Activated CD4-positive, alpha-beta T cell treated with anti-CD3 and anti-CD28 coated beads, Interleukin-2, amount 10 ng/mL, durations not matched to agents 7 days and 5 days (primary cell): ENCODE measurements around the gene UBXN7. TPM values are rescaled to one million over a fixed set of nuclear protein-coding genes. Genes with fewer than 3 reads are reported as not detected.
A peak's percentile ranks its signal among the peaks of the same experiment; 100 is the strongest.
"Not testable (repeated sequence)": the region's sequence is repeated elsewhere in the genome, so short reads cannot be mapped to it uniquely, and the experiment has no call there.

ENCODE experiments used
- CTCF ChIA-PET: fragments of 350-600 bp; sonication (Branson Sonifier 250); formaldehyde crosslinking; loops from one replicate; lab custom pipeline; 2021; ENCODE audit warnings: antibody characterized with exemption; lab: Charles Lee
- POLR2A ChIA-PET: fragments of 350-600 bp; sonication (Branson Sonifier 250); formaldehyde crosslinking; loops from one replicate; lab custom pipeline; 2021; ENCODE audit warnings: antibody characterized with exemption; lab: Charles Lee
- DNase-seq: peaks from one replicate; pipeline ENCODE4 v3.0.0-alpha.2; 2020
- H3K27ac Mint-ChIP-seq: one replicate; pipeline ENCODE4 v1.8.0; 2021; ENCODE audit warnings: mild to moderate bottlenecking, moderate library complexity, mixed read lengths
- H3K27me3 Mint-ChIP-seq: one replicate; pipeline ENCODE4 v1.8.0; 2021; ENCODE audit warnings: mixed read lengths
- H3K36me3 Mint-ChIP-seq: one replicate; pipeline ENCODE4 v1.8.0; 2021; ENCODE audit warnings: low read depth, mixed read lengths
- H3K4me1 Mint-ChIP-seq: one replicate; pipeline ENCODE4 v1.8.0; 2021; ENCODE audit warnings: mixed read lengths
- H3K4me3 Mint-ChIP-seq: one replicate; pipeline ENCODE4 v1.8.0; 2021; ENCODE audit warnings: mild to moderate bottlenecking, moderate library complexity, mixed read lengths
- H3K9me3 Mint-ChIP-seq: one replicate; pipeline ENCODE4 v1.8.0; 2021; ENCODE audit warnings: mixed read lengths
- total RNA-seq, 2 experiments: library from RNA; stranded (reverse); gene quantifications; one replicate each; pipeline ENCODE4 v1.2.3, GENCODE V29; 2021

Gene UBXN7
- total RNA-seq, 2 experiments from 2014 or later: 54.4 to 64.8 TPM

DNA sequence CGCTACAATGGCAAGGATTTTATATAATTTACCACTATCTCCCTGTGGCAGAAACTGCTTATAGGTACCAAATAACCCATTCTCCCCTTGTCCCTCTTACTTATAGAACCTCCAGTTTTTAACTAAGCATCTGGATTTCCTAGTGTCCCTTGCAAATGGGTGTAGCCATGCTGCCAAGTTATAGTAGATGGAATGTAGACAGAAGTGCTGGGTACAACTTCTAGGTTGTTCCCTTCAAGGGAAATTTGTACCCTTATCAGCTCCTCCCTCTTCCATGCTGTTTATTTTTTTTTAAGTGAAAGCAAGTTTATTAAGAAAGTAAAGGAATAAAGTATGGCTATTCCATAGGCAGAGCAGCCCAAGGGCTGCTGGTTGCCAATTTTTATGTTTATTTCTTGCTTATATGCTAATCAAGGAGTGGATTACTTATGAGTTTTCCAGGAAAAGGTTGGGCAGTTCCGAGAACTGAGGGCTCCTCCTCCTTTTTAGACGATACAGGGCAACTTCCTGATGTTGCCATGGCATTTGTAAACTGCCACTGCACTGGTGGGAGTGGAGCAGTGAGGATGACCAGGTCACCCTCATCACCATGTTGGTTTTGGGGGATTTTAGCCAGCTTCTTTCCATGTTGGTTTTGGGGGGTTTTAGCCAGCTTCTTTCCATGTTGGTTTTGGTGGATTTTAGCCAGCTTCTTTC lies 53.9 kb downstream of the UBXN7 start:
- ChIA-PET CTCF (interaction anchor here (0.6 to 0.9 kb wide), 2 partner anchors 17 to 49 kb away, joined by 3 read pairs; no protein-coding TSS in a partner anchor), POLR2A (no interaction called here)
- peaks cover 12% of the 10 kb centered on the region for H3K4me1 Mint-ChIP-seq
- peaks cover 44% of the 10 kb centered on the region for H3K36me3 Mint-ChIP-seq
- H3K27ac Mint-ChIP-seq: no peak overlapping the region
- H3K27me3 Mint-ChIP-seq: no peaks in the 10 kb centered on the region
- H3K9me3 Mint-ChIP-seq: peaks cover 7% of the 10 kb centered on the region
- H3K4me3 Mint-ChIP-seq: no peak overlapping the region
- peak; percentile 38 for DNase-seq

DNA sequence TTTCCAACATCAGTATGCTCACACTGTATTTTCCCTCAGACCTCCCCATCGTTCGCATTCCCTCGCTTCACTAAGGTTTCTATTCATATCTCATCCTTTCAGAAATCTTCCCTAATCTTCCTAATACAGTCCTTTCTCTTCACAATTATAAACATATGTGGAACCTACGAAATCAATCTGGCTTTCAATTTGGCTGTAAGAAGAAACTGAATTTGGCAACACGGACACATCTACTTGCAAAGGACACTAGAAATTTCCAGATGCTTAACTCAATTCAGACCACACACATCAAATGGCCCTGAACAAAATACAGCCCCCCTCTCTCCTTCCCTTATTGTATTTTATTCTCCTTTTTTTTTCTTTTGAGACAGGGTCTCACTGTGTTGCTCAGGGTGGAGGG lies 54.9 kb downstream of the UBXN7 start:
- H3K9me3 Mint-ChIP-seq: peaks cover 6% of the 10 kb centered on the region
- ChIA-PET POLR2A (no interaction called here), CTCF (interaction anchor here (0.8 kb wide), 1 partner anchor 10 kb away, joined by 3 read pairs; no protein-coding TSS in a partner anchor)
- no peak for DNase-seq
- peak overlapping the region; percentile 10 for H3K27ac Mint-ChIP-seq
- H3K36me3 Mint-ChIP-seq: peaks cover 36% of the 10 kb centered on the region
- H3K4me3 Mint-ChIP-seq: no peak overlapping the region
- H3K27me3 Mint-ChIP-seq: no peaks in the 10 kb centered on the region
- H3K4me1 Mint-ChIP-seq: peaks cover 12% of the 10 kb centered on the region

- Mint-ChIP-seq H3K36me3 (peaks cover 33% of the 10 kb centered on the region), H3K27me3 (no peaks in the 10 kb centered on the region), H3K4me1 (no peaks in the 10 kb centered on the region), H3K9me3 (no peaks in the 10 kb centered on the region), H3K27ac (no peak overlapping the region), H3K4me3 (no peak overlapping the region)
- DNase-seq: no peak
- CTCF ChIA-PET: interaction anchor here (0.6 to 1.0 kb wide), 4 partner anchors 58 to 293 kb away, joined by 3 to 6 read pairs (median 3); no protein-coding TSS in a partner anchor
- POLR2A ChIA-PET: interaction anchor here (0.6 kb wide), 1 partner anchor 67 kb away, joined by 4 read pairs; no protein-coding TSS in a partner anchor
Observed at GRCh38 chr3:196365736-196366135, 66.5 kb downstream of the UBXN7 start.

DNA sequence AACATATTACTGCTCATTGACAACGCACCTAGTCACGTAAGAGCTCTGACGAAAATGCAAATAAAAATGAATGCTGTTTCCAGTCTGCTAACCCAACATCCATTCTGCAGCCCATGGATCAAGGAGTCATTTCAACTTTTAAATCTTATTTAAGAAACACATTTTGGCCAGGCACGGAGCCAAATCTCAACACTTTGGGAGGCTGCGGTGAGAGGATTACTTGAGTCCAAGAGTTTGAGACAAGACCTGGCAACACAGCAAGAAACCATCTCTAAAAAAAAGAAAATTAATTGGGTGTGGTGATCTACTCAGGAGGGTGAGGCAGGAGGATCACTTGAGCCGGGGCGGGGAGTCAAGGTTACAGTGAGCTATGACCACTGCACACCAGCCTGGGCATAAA lies 71.6 kb downstream of the UBXN7 start:
- Mint-ChIP-seq H3K4me1 (peaks cover 14% of the 10 kb centered on the region), H3K4me3 (no peak overlapping the region), H3K36me3 (peaks cover 51% of the 10 kb centered on the region), H3K27ac (no peak overlapping the region), H3K9me3 (no peaks in the 10 kb centered on the region), H3K27me3 (no peaks in the 10 kb centered on the region)
- ChIA-PET CTCF (interaction anchor here (0.9 to 1.4 kb wide), 3 partner anchors 16 to 169 kb away, joined by 3 to 4 read pairs (median 3); no protein-coding TSS in a partner anchor), POLR2A (no interaction called here)
- no peak for DNase-seq

- Mint-ChIP-seq H3K4me1 (peaks cover 14% of the 10 kb centered on the region), H3K27ac (peak overlapping the region; percentile 9), H3K36me3 (peaks cover 56% of the 10 kb centered on the region)
- H3K27me3 Mint-ChIP-seq, POLR2A ChIA-PET, H3K4me3 Mint-ChIP-seq, DNase-seq, H3K9me3 Mint-ChIP-seq: not testable (repeated sequence)
- CTCF ChIA-PET: interaction anchor here (0.6 to 1.1 kb wide), 2 partner anchors 113 to 368 kb away, joined by 3 to 4 read pairs; no protein-coding TSS in a partner anchor
Observed at GRCh38 chr3:196358540-196358939, 73.7 kb downstream of the UBXN7 start.

- peaks cover 56% of the 10 kb centered on the region for H3K36me3 Mint-ChIP-seq
- H3K4me3 Mint-ChIP-seq: no peak overlapping the region
- H3K4me1 Mint-ChIP-seq: peaks cover 14% of the 10 kb centered on the region
- no peaks in the 10 kb centered on the region for H3K27me3 Mint-ChIP-seq
- peak overlapping the region; percentile 63 for H3K27ac Mint-ChIP-seq
- ChIA-PET POLR2A (no interaction called here), CTCF (interaction anchor here (0.6 kb wide), 2 partner anchors 368 to 1065 kb away, joined by 3 to 4 read pairs; no protein-coding TSS in a partner anchor)
- H3K9me3 Mint-ChIP-seq: no peaks in the 10 kb centered on the region
- DNase-seq: peak; percentile 12
Observed at GRCh38 chr3:196357905-196358304, 74.3 kb downstream of the UBXN7 start.

DNA sequence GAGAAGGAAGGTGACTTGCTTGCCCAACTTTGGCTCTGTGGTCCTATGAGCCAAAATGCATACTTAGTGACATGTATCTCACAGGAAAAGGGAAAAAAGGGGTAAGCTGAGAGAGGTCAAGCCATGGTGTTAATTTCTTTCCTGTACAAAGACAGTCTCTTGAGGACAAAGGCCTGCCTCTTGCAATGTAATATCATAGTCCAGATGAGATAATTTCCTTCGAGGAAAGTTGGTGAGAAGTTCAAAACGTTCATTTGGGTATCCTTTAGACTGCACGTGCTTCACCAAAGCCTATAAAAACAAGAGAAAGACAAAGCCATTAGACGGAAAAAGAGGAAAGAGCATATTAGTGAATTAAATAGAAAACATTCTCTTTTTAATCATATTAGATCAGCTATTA lies 75.7 kb downstream of the UBXN7 start:
- ChIA-PET CTCF (no interaction called here), POLR2A (no interaction called here)
- Mint-ChIP-seq H3K9me3 (no peaks in the 10 kb centered on the region), H3K36me3 (peaks cover 49% of the 10 kb centered on the region), H3K4me1 (peaks cover 14% of the 10 kb centered on the region), H3K4me3 (no peak overlapping the region), H3K27ac (no peak overlapping the region), H3K27me3 (no peaks in the 10 kb centered on the region)
- no peak for DNase-seq

DNA sequence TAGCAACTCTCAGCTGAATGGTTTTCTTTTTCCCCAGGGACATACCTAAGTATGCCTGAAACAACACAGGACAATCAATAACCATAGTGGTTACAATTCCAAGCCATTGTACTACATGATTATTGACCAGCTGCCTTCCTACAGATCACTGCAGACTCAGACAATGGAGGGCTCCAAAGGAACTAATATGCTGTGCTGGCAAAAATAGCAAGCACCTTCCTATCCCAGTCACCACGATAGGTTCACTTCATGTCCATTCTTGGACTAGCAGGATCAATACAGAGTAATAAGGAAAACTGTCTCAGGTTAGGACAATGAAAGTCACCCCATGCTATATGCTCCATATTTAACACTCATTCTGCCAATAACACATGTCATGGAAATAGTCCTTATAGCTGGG lies 76.6 kb downstream of the UBXN7 start:
- DNase-seq: no peak
- Mint-ChIP-seq H3K4me1 (peaks cover 14% of the 10 kb centered on the region), H3K27ac (no peak overlapping the region), H3K9me3 (no peaks in the 10 kb centered on the region), H3K4me3 (no peak overlapping the region), H3K27me3 (no peaks in the 10 kb centered on the region), H3K36me3 (peaks cover 42% of the 10 kb centered on the region)
- ChIA-PET POLR2A (no interaction called here), CTCF (no interaction called here)

GRCh38 chr3:196354132-196354531 lies 78.1 kb downstream of the UBXN7 start:
- H3K4me3 Mint-ChIP-seq: no peak overlapping the region
- peaks cover 32% of the 10 kb centered on the region for H3K36me3 Mint-ChIP-seq
- DNase-seq: no peak
- H3K27me3 Mint-ChIP-seq: no peaks in the 10 kb centered on the region
- H3K4me1 Mint-ChIP-seq: peaks cover 11% of the 10 kb centered on the region
- no peak overlapping the region for H3K27ac Mint-ChIP-seq
- CTCF ChIA-PET: interaction anchor here (0.7 to 0.9 kb wide), 2 partner anchors 9 to 34 kb away, joined by 3 to 4 read pairs; no protein-coding TSS in a partner anchor
- H3K9me3 Mint-ChIP-seq: no peaks in the 10 kb centered on the region
- POLR2A ChIA-PET: no interaction called here

GRCh38 chr3:196351541-196351940 lies 80.7 kb downstream of the UBXN7 start:
- no peak overlapping the region for H3K4me3 Mint-ChIP-seq
- no peaks in the 10 kb centered on the region for H3K9me3 Mint-ChIP-seq
- H3K4me1 Mint-ChIP-seq: no peaks in the 10 kb centered on the region
- POLR2A ChIA-PET: no interaction called here
- CTCF ChIA-PET: interaction anchor here (1.2 to 1.5 kb wide), 2 partner anchors 39 to 171 kb away, joined by 3 read pairs; no protein-coding TSS in a partner anchor
- DNase-seq: no peak
- no peaks in the 10 kb centered on the region for H3K27me3 Mint-ChIP-seq
- H3K27ac Mint-ChIP-seq: no peak overlapping the region
- H3K36me3 Mint-ChIP-seq: peaks cover 29% of the 10 kb centered on the region

GRCh38 chr3:196350067-196350466 lies 82.2 kb downstream of the UBXN7 start:
- CTCF ChIA-PET: interaction anchor here (1.6 kb wide), 1 partner anchor 12 kb away, joined by 4 read pairs; the partner anchor contains the start of gene TM4SF19
- no peak for DNase-seq
- Mint-ChIP-seq H3K27ac (no peak overlapping the region), H3K36me3 (peaks cover 21% of the 10 kb centered on the region), H3K4me3 (no peak overlapping the region), H3K4me1 (no peaks in the 10 kb centered on the region), H3K27me3 (no peaks in the 10 kb centered on the region), H3K9me3 (peaks cover 5% of the 10 kb centered on the region)
- POLR2A ChIA-PET: no interaction called here

DNA sequence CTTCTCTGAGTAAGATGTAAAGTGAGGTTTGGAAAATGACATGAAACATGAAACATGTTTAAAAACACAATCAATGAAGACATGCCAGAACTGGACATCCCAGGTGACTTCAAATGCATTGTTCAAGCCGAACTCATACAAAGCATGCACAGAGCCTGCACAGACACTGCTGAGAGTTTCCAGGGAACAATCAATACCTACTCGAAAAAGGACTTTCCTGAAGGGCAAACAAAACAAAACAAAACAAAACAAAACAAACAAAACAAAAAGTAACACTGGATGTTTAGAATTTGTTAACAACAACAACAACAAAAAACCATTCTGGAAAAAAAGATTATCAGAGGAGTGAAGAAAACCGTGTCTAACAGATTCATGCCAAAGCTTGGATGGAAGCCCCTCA lies 83.5 kb downstream of the UBXN7 start:
- CTCF ChIA-PET: no interaction called here
- peaks cover 17% of the 10 kb centered on the region for H3K36me3 Mint-ChIP-seq

GRCh38 chr3:196344663-196345062 lies 87.6 kb downstream of the UBXN7 start:
- ChIA-PET CTCF (interaction anchor here (1.3 kb wide), 1 partner anchor 16 kb away, joined by 3 read pairs; no protein-coding TSS in a partner anchor), POLR2A (interaction anchor here (0.6 kb wide), 1 partner anchor 97 kb away, joined by 3 read pairs; no protein-coding TSS in a partner anchor)
- H3K27me3 Mint-ChIP-seq: no peaks in the 10 kb centered on the region
- H3K27ac Mint-ChIP-seq: no peak overlapping the region
- H3K4me3 Mint-ChIP-seq: no peak overlapping the region
- H3K4me1 Mint-ChIP-seq: no peaks in the 10 kb centered on the region
- H3K36me3 Mint-ChIP-seq: peaks cover 16% of the 10 kb centered on the region
- DNase-seq: no peak
- peaks cover 5% of the 10 kb centered on the region for H3K9me3 Mint-ChIP-seq

More for the DNA sequence above, 83.5 kb downstream of the UBXN7 start:
- DNase-seq: no peak
- no peaks in the 10 kb centered on the region for H3K27me3 Mint-ChIP-seq
- POLR2A ChIA-PET: no interaction called here
- no peak overlapping the region for H3K27ac Mint-ChIP-seq
- no peaks in the 10 kb centered on the region for H3K4me1 Mint-ChIP-seq
- peaks cover 5% of the 10 kb centered on the region for H3K9me3 Mint-ChIP-seq
- H3K4me3 Mint-ChIP-seq: no peak overlapping the region
